DND-41 (cell line): ENCODE data around the gene LIF.

Experiments used
- ATAC-seq: fragments of 200-7000 bp; cut with Tn5 transposase; 3 replicates; pipeline ENCODE4 v1.9.1; 2021; ENCODE audit warnings: low read depth; ENCODE audit not compliant: insufficient read depth
- DNase-seq: peaks from one replicate; pipeline ENCODE4 v3.0.0-alpha.2; 2020
- H2AFZ ChIP-seq: 2 replicates; pipeline ENCODE4 v1.6.0; 2012; ENCODE audit warnings: low read depth, low read length
- H3K27ac ChIP-seq: 2 replicates; pipeline ENCODE4 v1.5.1; 2012; ENCODE audit warnings: low read length, inconsistent platforms
- H3K27me3 ChIP-seq: fragments of 200-600 bp; sonication (generic); 2 replicates; pipeline ENCODE4 v1.6.0; 2012; ENCODE audit warnings: low read length, mild to moderate bottlenecking, inconsistent platforms; ENCODE audit not compliant: insufficient read depth, poor library complexity
- H3K36me3 ChIP-seq: 2 replicates; pipeline ENCODE4 v1.5.1; 2012; ENCODE audit warnings: low read length, inconsistent platforms; ENCODE audit not compliant: insufficient read depth
- H3K4me1 ChIP-seq: 2 replicates; pipeline ENCODE4 v1.5.1; 2012; ENCODE audit warnings: mild to moderate bottlenecking, low read length; ENCODE audit not compliant: insufficient read depth
- H3K4me2 ChIP-seq: 2 replicates; pipeline ENCODE4 v1.6.0; 2012; ENCODE audit warnings: mild to moderate bottlenecking, moderate library complexity, low read length, inconsistent platforms; ENCODE audit not compliant: insufficient read depth
- H3K4me3 ChIP-seq, 2 experiments: fragments of 200-600 bp in 1 of 2; shearing (Covaris generic) in 1 of 2; 2 replicates each; pipeline ENCODE4 v1.5.1; 2012 to 2016; ENCODE audit warnings: inconsistent platforms in 2 of 2, low read length in 2 of 2, mild to moderate bottlenecking in 2 of 2, low read depth in 1 of 2, moderate library complexity in 1 of 2
- H3K79me2 ChIP-seq: 2 replicates; pipeline ENCODE4 v1.6.0; 2012; ENCODE audit warnings: low read length, inconsistent platforms; ENCODE audit not compliant: insufficient read depth
- H3K9ac ChIP-seq: 2 replicates; pipeline ENCODE4 v1.6.0; 2012; ENCODE audit warnings: low read depth, mild to moderate bottlenecking, inconsistent platforms, low read length, moderate library complexity
- H3K9me3 ChIP-seq: 2 replicates; pipeline ENCODE4 v1.5.1; 2012; ENCODE audit warnings: low read length, moderate library complexity, mild to moderate bottlenecking, inconsistent platforms; ENCODE audit not compliant: insufficient read depth, severe bottlenecking
- H4K20me1 ChIP-seq: 2 replicates; pipeline ENCODE4 v1.6.0; 2012; ENCODE audit warnings: low read length; ENCODE audit not compliant: insufficient read depth
- CTCF ChIP-seq: IDR thresholded peaks from 2 replicates; pipeline ENCODE4 v1.5.1; 2012; ENCODE audit warnings: borderline replicate concordance, low read length, moderate library complexity, mild to moderate bottlenecking; ENCODE audit not compliant: poor library complexity, severe bottlenecking; ENCODE audit errors: extremely low read depth
- EZH2 ChIP-seq: IDR thresholded peaks from 3 replicates; pipeline ENCODE4 v1.6.1; 2012; ENCODE audit warnings: borderline replicate concordance, low read depth, mild to moderate bottlenecking, moderate library complexity, low read length, inconsistent platforms; ENCODE audit not compliant: severe bottlenecking

LIF gene

GRCh38 chr22:30227438-30228228 lies 18.9 kb downstream of the LIF start:
- H3K9ac ChIP-seq = no peak overlapping the region
- H3K9me3 ChIP-seq = no peaks in the 10 kb centered on the region
- H3K4me3 ChIP-seq = no peak overlapping the region
- DNase-seq (peak; percentile 40), ATAC-seq (peak; percentile 53)
- H3K27ac ChIP-seq = peak overlapping the region; percentile 66
- no peak overlapping the region for H3K4me2 ChIP-seq
- no peak overlapping the region for H2AFZ ChIP-seq
- peaks cover 34% of the 10 kb centered on the region for H3K4me1 ChIP-seq
- H3K36me3 ChIP-seq = no peaks in the 10 kb centered on the region
- H3K79me2 ChIP-seq = no peaks in the 10 kb centered on the region
- H3K27me3 ChIP-seq = no peaks in the 10 kb centered on the region
- no peak for TF ChIP-seq EZH2
- TF ChIP-seq CTCF = no peak
- no peaks in the 10 kb centered on the region for H4K20me1 ChIP-seq

GRCh38 chr22:30226192-30226832 lies 20.2 kb downstream of the LIF start:
- no peaks in the 10 kb centered on the region for H3K36me3 ChIP-seq
- no peak overlapping the region for H3K9ac ChIP-seq
- H3K4me3 ChIP-seq = no peak overlapping the region
- H3K9me3 ChIP-seq = no peaks in the 10 kb centered on the region
- peaks cover 48% of the 10 kb centered on the region for H3K4me1 ChIP-seq
- no peak for ATAC-seq
- H3K79me2 ChIP-seq = no peaks in the 10 kb centered on the region
- TF ChIP-seq CTCF (no peak), EZH2 (no peak)
- DNase-seq = no peak
- no peaks in the 10 kb centered on the region for H3K27me3 ChIP-seq
- H3K4me2 ChIP-seq = no peak overlapping the region
- peak overlapping the region; percentile 28; the same call in 1 of the 2 replicates for H3K27ac ChIP-seq
- H4K20me1 ChIP-seq = no peaks in the 10 kb centered on the region
- no peak overlapping the region for H2AFZ ChIP-seq

- no peaks in the 10 kb centered on the region for H4K20me1 ChIP-seq
- no peak overlapping the region for H3K27ac ChIP-seq
- H3K4me1 ChIP-seq = peaks cover 57% of the 10 kb centered on the region
- no peak overlapping the region for H3K9ac ChIP-seq
- H3K9me3 ChIP-seq = no peaks in the 10 kb centered on the region
- ATAC-seq = no peak
- no peak for DNase-seq
- H3K27me3 ChIP-seq = no peaks in the 10 kb centered on the region
- TF ChIP-seq CTCF (no peak), EZH2 (no peak)
- H2AFZ ChIP-seq = no peak overlapping the region
- no peak overlapping the region for H3K4me3 ChIP-seq
- no peak overlapping the region for H3K4me2 ChIP-seq
- H3K79me2 ChIP-seq = no peaks in the 10 kb centered on the region
- H3K36me3 ChIP-seq = no peaks in the 10 kb centered on the region
Observed at GRCh38 chr22:30225220-30225927, 21.2 kb downstream of the LIF start.
